Ovary (tissue), 3 donors: ENCODE results near the gene MAPK8.

ENCODE experiments used
- EP300 ChIP-seq: sonication (generic); formaldehyde crosslinking; IDR thresholded peaks from one replicate; pipeline ENCODE4 v1.6.1; 2017; ENCODE audit warnings: antibody characterized with exemption
- TF ChIP-seq, protein P1 (sequence below), 3 donors: fragments of 450-650 bp in 2 of 3; fragments of 200-600 bp in 1 of 3; IDR thresholded peaks; one replicate each; pipeline versions ENCODE4 v1.5.1 to v1.8.0; 2016 to 2022; ENCODE audit warnings: antibody characterized with exemption in 3 of 3, mild to moderate bottlenecking in 1 of 3
- donor health status: DM: no; HTN: no; CAD: no.

GRCh38 chr10:48419714-48420113, 113.2 kb downstream of the MAPK8 start:
- no peak for TF ChIP-seq EP300
- TF ChIP-seq, protein P1, sequence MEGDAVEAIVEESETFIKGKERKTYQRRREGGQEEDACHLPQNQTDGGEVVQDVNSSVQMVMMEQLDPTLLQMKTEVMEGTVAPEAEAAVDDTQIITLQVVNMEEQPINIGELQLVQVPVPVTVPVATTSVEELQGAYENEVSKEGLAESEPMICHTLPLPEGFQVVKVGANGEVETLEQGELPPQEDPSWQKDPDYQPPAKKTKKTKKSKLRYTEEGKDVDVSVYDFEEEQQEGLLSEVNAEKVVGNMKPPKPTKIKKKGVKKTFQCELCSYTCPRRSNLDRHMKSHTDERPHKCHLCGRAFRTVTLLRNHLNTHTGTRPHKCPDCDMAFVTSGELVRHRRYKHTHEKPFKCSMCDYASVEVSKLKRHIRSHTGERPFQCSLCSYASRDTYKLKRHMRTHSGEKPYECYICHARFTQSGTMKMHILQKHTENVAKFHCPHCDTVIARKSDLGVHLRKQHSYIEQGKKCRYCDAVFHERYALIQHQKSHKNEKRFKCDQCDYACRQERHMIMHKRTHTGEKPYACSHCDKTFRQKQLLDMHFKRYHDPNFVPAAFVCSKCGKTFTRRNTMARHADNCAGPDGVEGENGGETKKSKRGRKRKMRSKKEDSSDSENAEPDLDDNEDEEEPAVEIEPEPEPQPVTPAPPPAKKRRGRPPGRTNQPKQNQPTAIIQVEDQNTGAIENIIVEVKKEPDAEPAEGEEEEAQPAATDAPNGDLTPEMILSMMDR (IDR thresholded peaks at IDR 0.05), result no peak
